Measurements from ENCODE around the gene KCNK15. TPM values are rescaled to one million over a fixed set of nuclear protein-coding genes. Genes with fewer than 3 reads are reported as not detected.

Gene KCNK15
- total and polyA plus RNA-seq, 9 donors = 0.93 to 21.6 (median 4.4) TPM

GRCh38 chr20:44743080-44743701 is 2.5 kb upstream of the KCNK15 start:
- intact Hi-C loops (cut with DNase I) = loop anchor here in 1 of 4 donors (10.0 kb wide), 1 partner anchor 222 kb away; the partner anchor contains the start of genes STK4 and TOMM34
- WGBS, 3 donors = 73 to 76% (median 74%) methylated on average over 7 of the region's 7 CpGs

GRCh38 chr20:44743916-44744655 is 1.6 kb upstream of the KCNK15 start:
- intact Hi-C loops (cut with DNase I) = loop anchor here in 2 of 4 donors (2.0 to 10.0 kb wide), 2 partner anchors 123 to 221 kb away; partner anchors contain the start of genes STK4 (in 1 of the 2) and TOMM34 (in 1 of the 2)
- Histone ChIP-seq H3K27ac (no peak overlapping the region), H3K9me3 (no peaks in the 10 kb centered on the region), H3K36me3 (no peaks in the 10 kb centered on the region), H3K4me1 (ENCODE audit: insufficient read depth) (peaks cover under 1% of the 10 kb centered on the region), H3K27me3 (no peaks in the 10 kb centered on the region), H3K4me3 (no peak overlapping the region)
- no peak for DNase-seq
- WGBS, 3 donors = 89 to 93% (median 92%) methylated on average over 12 of the region's 12 CpGs
- no peak for TF ChIP-seq POLR2A (IDR thresholded peaks at IDR 0.05)
- no peak for TF ChIP-seq CTCF (IDR thresholded peaks at IDR 0.05)
- TF ChIP-seq EP300 (IDR thresholded peaks at IDR 0.05) = no peak

More at GRCh38 chr20:44743080-44743701, 2.5 kb upstream of the KCNK15 start:
- Histone ChIP-seq H3K27ac (no peak overlapping the region), H3K4me1 (ENCODE audit: insufficient read depth) (peaks cover 2% of the 10 kb centered on the region), H3K27me3 (no peaks in the 10 kb centered on the region), H3K36me3 (no peaks in the 10 kb centered on the region), H3K4me3 (no peak overlapping the region), H3K9me3 (no peaks in the 10 kb centered on the region)
- DNase-seq = no peak
- no peak for TF ChIP-seq EP300 (IDR thresholded peaks at IDR 0.05)

DNA sequence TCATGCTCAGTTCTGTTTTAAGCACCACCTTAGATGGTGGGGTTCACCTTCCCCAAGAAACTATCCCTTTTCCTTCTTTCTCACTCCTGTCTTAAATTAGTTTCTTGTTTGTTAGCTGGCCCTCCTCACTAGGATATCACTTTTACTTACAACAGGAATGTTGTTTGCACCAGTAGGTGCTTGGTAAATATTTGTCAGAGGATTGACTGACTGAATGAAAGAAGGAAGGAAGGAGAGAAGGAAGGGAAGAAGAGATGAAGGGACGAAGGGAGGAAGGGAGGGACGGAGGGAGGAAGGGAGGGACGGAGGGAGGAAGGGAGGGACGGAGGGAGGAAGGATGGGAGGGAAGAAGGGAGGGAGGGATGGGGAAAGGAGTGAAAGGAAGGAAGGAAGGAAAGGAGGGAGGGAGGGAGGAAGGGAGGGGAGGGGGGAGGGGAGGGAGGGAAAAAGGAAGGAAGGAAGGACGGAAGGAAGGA is 505 bp upstream of the KCNK15 start:
- Histone ChIP-seq H3K4me1 (ENCODE audit: insufficient read depth) (no peaks in the 10 kb centered on the region), H3K27ac (peak overlapping the region; percentile 43 to 60), H3K36me3 (no peaks in the 10 kb centered on the region), H3K4me3 (peak overlapping the region; percentile 58), H3K9me3 (no peaks in the 10 kb centered on the region), H3K27me3 (no peaks in the 10 kb centered on the region)
- WGBS, 3 donors = 15 to 25% (median 16%) methylated on average over 5 of the region's 5 CpGs
- intact Hi-C loops (cut with DNase I) = loop anchor here in 3 of 4 donors (2.0 to 10.0 kb wide), 3 partner anchors 122 to 220 kb away; partner anchors contain the start of genes STK4 (in 1 of the 3) and TOMM34 (in 1 of the 3)
- no peak for DNase-seq
- TF ChIP-seq EP300 (IDR thresholded peaks at IDR 0.05) (no peak), POLR2A (IDR thresholded peaks at IDR 0.05) (no peak), CTCF (IDR thresholded peaks at IDR 0.05) (no peak)

- Histone ChIP-seq H3K4me3 (peak overlapping the region; percentile 58), H3K27me3 (no peaks in the 10 kb centered on the region), H3K27ac (peak overlapping the region in 1 of 2 donors; percentile 60), H3K9me3 (no peaks in the 10 kb centered on the region), H3K4me1 (ENCODE audit: insufficient read depth) (no peaks in the 10 kb centered on the region), H3K36me3 (no peaks in the 10 kb centered on the region)
- TF ChIP-seq EP300 (IDR thresholded peaks at IDR 0.05) (no peak), CTCF (IDR thresholded peaks at IDR 0.05) (no peak), POLR2A (IDR thresholded peaks at IDR 0.05) (no peak)
- WGBS, 3 donors = 11 to 17% (median 14%) methylated on average over 12 of the region's 12 CpGs
- DNase-seq = no peak
- intact Hi-C loops (cut with DNase I) = loop anchor here in 2 of 4 donors (5.0 to 10.0 kb wide), 2 partner anchors 121 to 218 kb away; partner anchors contain the start of genes STK4 (in 1 of the 2) and TOMM34 (in 1 of the 2)
Measured at GRCh38 chr20:44746367-44747165, 901 bp downstream of the KCNK15 start.
